Glutamatergic neuron (in vitro differentiated cells): ENCODE results near the gene ARMS2. TPM values are rescaled to one million over a fixed set of nuclear protein-coding genes. Genes with fewer than 3 reads are reported as not detected.

Experiments
- DNase-seq: peaks from one replicate; pipeline ENCODE4 v3.0.0; 2022
- H3K27ac Mint-ChIP-seq: one replicate; pipeline ENCODE4 v1.8.0; 2020; ENCODE audit warnings: mild to moderate bottlenecking, mixed read lengths, inconsistent platforms; ENCODE audit not compliant: unreplicated experiment
- H3K27me3 Mint-ChIP-seq: one replicate; pipeline ENCODE4 v1.8.0; 2020; ENCODE audit warnings: mild to moderate bottlenecking, moderate library complexity, mixed read lengths, inconsistent platforms; ENCODE audit not compliant: unreplicated experiment
- H3K36me3 Mint-ChIP-seq: one replicate; pipeline ENCODE4 v1.8.0; 2020; ENCODE audit warnings: mild to moderate bottlenecking, mixed read lengths, inconsistent platforms; ENCODE audit not compliant: unreplicated experiment
- H3K4me1 Mint-ChIP-seq: one replicate; pipeline ENCODE4 v1.8.0; 2020; ENCODE audit warnings: mild to moderate bottlenecking, low read depth, mixed read lengths, inconsistent platforms; ENCODE audit not compliant: unreplicated experiment
- H3K4me3 Mint-ChIP-seq: one replicate; pipeline ENCODE4 v1.8.0; 2020; ENCODE audit warnings: mild to moderate bottlenecking, mixed read lengths, inconsistent platforms; ENCODE audit not compliant: unreplicated experiment
- H3K9me3 Mint-ChIP-seq: one replicate; pipeline ENCODE4 v1.8.0; 2020; ENCODE audit warnings: mild to moderate bottlenecking, moderate library complexity, mixed read lengths, inconsistent platforms; ENCODE audit not compliant: unreplicated experiment
- CTCF ChIP-seq: fragments of 200-600 bp; sonication (generic); IDR thresholded peaks from one replicate; pipeline ENCODE4 v1.5.0; 2021; ENCODE audit not compliant: partially characterized antibody, unreplicated experiment
- total RNA-seq: library from RNA; stranded (reverse); fragmentation: NEBNext Ultra II Directional; extraction: Animal tissue kit (Norgen Biotek cat#: 25700); gene quantifications from one replicate; pipeline ENCODE4 v1.2.1, GENCODE V29; 2021; ENCODE audit not compliant: unreplicated experiment

Gene ARMS2
- total RNA-seq, 1 donor from 2014 or later: not detected

DNA sequence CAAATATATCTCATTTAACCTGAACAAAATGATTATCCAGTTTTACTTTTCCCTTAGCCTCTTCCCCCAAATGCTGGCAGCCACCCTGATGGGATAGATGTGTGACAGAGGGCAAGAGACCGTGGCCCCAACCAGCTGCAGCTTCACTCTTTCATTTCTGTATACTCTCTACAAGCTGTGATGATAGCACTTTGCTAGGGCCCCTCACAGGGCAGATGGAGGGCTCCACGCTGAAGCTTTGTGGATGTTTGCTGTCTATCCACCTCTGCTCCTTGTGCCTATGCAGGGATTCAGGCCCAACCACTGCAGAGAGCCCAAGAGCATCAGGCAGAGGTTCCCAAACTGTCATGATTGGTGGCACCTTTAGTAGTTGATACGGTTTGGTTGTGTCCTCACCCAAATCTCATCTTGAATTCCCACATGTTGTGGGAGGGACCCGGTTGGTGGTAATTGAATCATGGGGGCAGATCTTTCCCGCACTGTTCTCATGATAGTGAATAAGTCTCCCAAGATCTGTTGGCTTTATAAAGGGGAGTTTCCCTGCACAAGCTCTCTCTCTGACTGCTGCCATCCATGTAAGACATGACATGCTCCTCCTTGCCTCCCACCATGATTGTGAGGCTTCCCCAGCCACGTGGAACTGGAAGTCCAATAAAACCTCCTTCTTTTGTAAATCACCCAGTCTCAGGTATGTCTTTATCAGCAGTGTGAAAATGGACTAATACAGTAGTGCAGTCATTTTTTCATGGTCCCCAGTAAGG lies 27.0 kb downstream of the ARMS2 start:
- H3K9me3 Mint-ChIP-seq: peaks cover 2% of the 10 kb centered on the region
- no peak overlapping the region for H3K4me3 Mint-ChIP-seq
- TF ChIP-seq CTCF: no peak
- no peak overlapping the region for H3K27ac Mint-ChIP-seq
- peaks cover 5% of the 10 kb centered on the region for H3K36me3 Mint-ChIP-seq
- H3K27me3 Mint-ChIP-seq: peaks cover 2% of the 10 kb centered on the region
- peaks cover 5% of the 10 kb centered on the region for H3K4me1 Mint-ChIP-seq
- no peak for DNase-seq

- Mint-ChIP-seq H3K36me3 (peaks cover 5% of the 10 kb centered on the region), H3K4me3 (no peak overlapping the region), H3K9me3 (peaks cover 1% of the 10 kb centered on the region), H3K27me3 (no peaks in the 10 kb centered on the region), H3K4me1 (peaks cover 6% of the 10 kb centered on the region), H3K27ac (no peak overlapping the region)
- no peak for TF ChIP-seq CTCF
- no peak for DNase-seq
Measured at GRCh38 chr10:122484276-122485060, 30.0 kb downstream of the ARMS2 start.

GRCh38 chr10:122485670-122486069 lies 31.2 kb downstream of the ARMS2 start:
- H3K4me1 Mint-ChIP-seq: peaks cover 6% of the 10 kb centered on the region
- H3K4me3 Mint-ChIP-seq: no peak overlapping the region
- peaks cover 5% of the 10 kb centered on the region for H3K36me3 Mint-ChIP-seq
- no peaks in the 10 kb centered on the region for H3K9me3 Mint-ChIP-seq
- H3K27ac Mint-ChIP-seq: no peak overlapping the region
- no peak for TF ChIP-seq CTCF
- no peak for DNase-seq
- no peaks in the 10 kb centered on the region for H3K27me3 Mint-ChIP-seq

DNA sequence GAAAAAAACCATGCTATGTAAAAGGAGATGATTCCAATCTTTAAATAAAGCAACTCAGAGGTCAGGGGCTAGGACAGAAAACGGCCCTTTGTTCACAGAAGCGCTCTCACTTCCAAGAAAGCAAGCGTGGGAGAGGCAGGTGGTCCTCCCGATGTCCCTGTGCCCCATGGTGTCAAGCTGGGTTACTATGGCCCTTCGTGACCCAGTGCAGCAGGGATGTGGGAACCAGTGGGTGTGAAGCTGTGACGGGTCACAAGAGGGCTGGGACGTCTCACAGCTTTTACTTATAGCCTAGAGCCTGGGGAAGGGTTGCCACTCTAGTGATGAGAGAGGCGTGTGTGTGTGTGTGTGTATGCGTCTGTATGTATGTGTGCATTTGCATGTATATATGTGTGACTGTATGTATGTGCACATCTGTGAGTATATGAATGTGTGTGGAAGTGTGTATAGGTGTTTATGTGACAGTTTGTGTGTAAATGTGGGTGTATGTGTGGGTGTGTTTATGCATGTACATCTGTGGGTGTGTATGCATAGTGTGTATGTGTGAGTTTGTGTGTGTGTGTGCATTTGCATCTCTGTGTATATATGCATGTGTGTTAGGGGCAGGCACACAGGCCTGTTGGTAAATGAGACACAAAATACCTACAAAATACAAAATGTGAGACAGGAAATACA lies 32.1 kb downstream of the ARMS2 start:
- Mint-ChIP-seq H3K4me1 (peaks cover 6% of the 10 kb centered on the region), H3K36me3 (peaks cover 4% of the 10 kb centered on the region), H3K9me3 (no peaks in the 10 kb centered on the region), H3K27me3 (no peaks in the 10 kb centered on the region), H3K27ac (no peak overlapping the region), H3K4me3 (no peak overlapping the region)
- TF ChIP-seq CTCF: no peak
- no peak for DNase-seq
